ENCODE data around the gene TXNL4B.

GRCh38 chr16:72085002-72085401 is 8.4 kb downstream of the TXNL4B start:
- TF ChIP-seq POLR2A (IDR thresholded peaks at IDR 0.05; ENCODE audit: low read length) (no peak), GATA1 (IDR thresholded peaks at IDR 0.05; ENCODE audit: low read depth, low read length) (no peak)
